Right atrium auricular region (tissue), 2 donors: ENCODE results near the gene KAZN. TPM values are rescaled to one million over a fixed set of nuclear protein-coding genes. Genes with fewer than 3 reads are reported as not detected.

Experiments
- DNase-seq: peaks from one replicate; pipeline ENCODE4 v3.0.0-alpha.2; 2019; ENCODE audit warnings: low spot score
- H3K27ac ChIP-seq, 2 donors: fragments of 200-600 bp; sonication (generic); 1 replicate in 1 of 2; 2 replicates in 1 of 2; pipeline ENCODE4 v1.5.1; 2016 to 2019
- H3K27me3 ChIP-seq, 2 donors: fragments of 200-600 bp; sonication (generic); one replicate each; pipeline versions ENCODE4 v1.5.1 to v1.6.0; 2017 to 2019
- H3K36me3 ChIP-seq: fragments of 200-600 bp; sonication (generic); one replicate; pipeline ENCODE4 v1.5.1; 2016
- H3K4me1 ChIP-seq, 2 donors: fragments of 200-600 bp; sonication (generic); one replicate each; pipeline versions ENCODE4 v1.5.1 to v1.6.0; 2017 to 2019
- H3K4me3 ChIP-seq, 2 donors: fragments of 200-600 bp; sonication (generic); 1 replicate in 1 of 2; 2 replicates in 1 of 2; pipeline ENCODE4 v1.5.1; 2017 to 2019; ENCODE audit warnings: mild to moderate bottlenecking in 1 of 2, moderate library complexity in 1 of 2
- H3K9me3 ChIP-seq, 2 donors: fragments of 200-600 bp; sonication (generic); one replicate each; pipeline ENCODE4 v1.5.1; 2019
- CTCF ChIP-seq, 2 donors: fragments of 200-600 bp; sonication (generic); IDR thresholded peaks; one replicate each; pipeline ENCODE4 v1.5.1; 2019; ENCODE audit warnings: antibody characterized with exemption in 2 of 2
- total RNA-seq, 2 donors: library from RNA; depleted of rRNA; stranded (reverse); fragments of >200 nt; gene quantifications; one replicate each; pipeline ENCODE4 v1.1.0, GENCODE V29; 2016

The KAZN gene
- total RNA-seq, 2 donors from 2014 or later, result 3.9 to 6.8 TPM

GRCh38 chr1:15145327-15145726 is 546.8 kb downstream of the KAZN start:
- Histone ChIP-seq H3K27ac (no peak overlapping the region), H3K27me3 (no peaks in the 10 kb centered on the region), H3K4me3 (no peak overlapping the region), H3K4me1 (no peaks in the 10 kb centered on the region), H3K9me3 (no peaks in the 10 kb centered on the region), H3K36me3 (no peaks in the 10 kb centered on the region)
- no peak for DNase-seq
- TF ChIP-seq CTCF (IDR thresholded peaks at IDR 0.05), result no peak

- H3K4me3 ChIP-seq, result no peak overlapping the region
These were observed 547.7 kb downstream of the KAZN start for GRCh38 chr1:15146142-15146680.

GRCh38 chr1:15146971-15147376 is 548.5 kb downstream of the KAZN start:
- Histone ChIP-seq H3K27ac (no peak overlapping the region), H3K36me3 (no peaks in the 10 kb centered on the region), H3K9me3 (no peaks in the 10 kb centered on the region), H3K4me1 (peaks cover 0 to 2% of the 10 kb centered on the region in 2 donors), H3K4me3 (no peak overlapping the region), H3K27me3 (no peaks in the 10 kb centered on the region)
- no peak for TF ChIP-seq CTCF (IDR thresholded peaks at IDR 0.05)
- no peak for DNase-seq

More at GRCh38 chr1:15146142-15146680, 547.7 kb downstream of the KAZN start:
- Histone ChIP-seq H3K4me1 (no peaks in the 10 kb centered on the region), H3K27me3 (no peaks in the 10 kb centered on the region), H3K27ac (no peak overlapping the region), H3K36me3 (no peaks in the 10 kb centered on the region), H3K9me3 (no peaks in the 10 kb centered on the region)
- DNase-seq, result no peak
- no peak for TF ChIP-seq CTCF (IDR thresholded peaks at IDR 0.05)

GRCh38 chr1:15148004-15148403 is 549.5 kb downstream of the KAZN start:
- DNase-seq, result no peak
- H3K27ac ChIP-seq, result no peak overlapping the region
- H3K36me3 ChIP-seq, result no peaks in the 10 kb centered on the region
- H3K27me3 ChIP-seq, result no peaks in the 10 kb centered on the region
- H3K4me1 ChIP-seq, result peaks cover 0 to 7% of the 10 kb centered on the region in 2 donors
- no peak overlapping the region for H3K4me3 ChIP-seq
- H3K9me3 ChIP-seq, result no peaks in the 10 kb centered on the region
- TF ChIP-seq CTCF (IDR thresholded peaks at IDR 0.05), result no peak

GRCh38 chr1:15148475-15148874 is 550.0 kb downstream of the KAZN start:
- Histone ChIP-seq H3K4me1 (peaks cover 0 to 7% of the 10 kb centered on the region in 2 donors), H3K36me3 (no peaks in the 10 kb centered on the region), H3K27ac (no peak overlapping the region), H3K27me3 (no peaks in the 10 kb centered on the region), H3K9me3 (no peaks in the 10 kb centered on the region), H3K4me3 (no peak overlapping the region)
- no peak for TF ChIP-seq CTCF (IDR thresholded peaks at IDR 0.05)
- no peak for DNase-seq

- TF ChIP-seq CTCF (IDR thresholded peaks at IDR 0.05), result no peak
These were observed 550.5 kb downstream of the KAZN start for GRCh38 chr1:15148941-15149340.

More at GRCh38 chr1:15148941-15149340, 550.5 kb downstream of the KAZN start:
- Histone ChIP-seq H3K27me3 (no peaks in the 10 kb centered on the region), H3K9me3 (no peaks in the 10 kb centered on the region), H3K27ac (no peak overlapping the region), H3K36me3 (no peaks in the 10 kb centered on the region), H3K4me3 (no peak overlapping the region), H3K4me1 (peaks cover 0 to 9% of the 10 kb centered on the region in 2 donors)
- DNase-seq, result no peak
